Fibroblast of pulmonary artery (primary cell): ENCODE data around the gene AHRR.
"Not testable (repeated sequence)": the region's sequence is repeated elsewhere in the genome, so short reads cannot be mapped to it uniquely, and the experiment has no call there.

Experiments
- DNase-seq: peaks from one replicate; pipeline ENCODE4 v3.0.0-alpha.2; 2010; ENCODE audit warnings: low read depth
- H3K4me3 ChIP-seq: replicated peaks from 2 replicates; pipeline ENCODE4 v1.5.1; 2011; ENCODE audit warnings: low read depth, mild to moderate bottlenecking, control low read depth, low read length, moderate library complexity
- CTCF ChIP-seq: IDR thresholded peaks from 2 replicates; pipeline ENCODE4 v1.5.1; 2011; ENCODE audit warnings: mild to moderate bottlenecking, control low read depth, low read length, inconsistent platforms; ENCODE audit errors: missing control alignments

The AHRR gene

GRCh38 chr5:378301-378891 lies 56.9 kb downstream of the AHRR start:
- H3K4me3 ChIP-seq, result no peak overlapping the region
- TF ChIP-seq CTCF, result no peak
- no peak for DNase-seq

DNA sequence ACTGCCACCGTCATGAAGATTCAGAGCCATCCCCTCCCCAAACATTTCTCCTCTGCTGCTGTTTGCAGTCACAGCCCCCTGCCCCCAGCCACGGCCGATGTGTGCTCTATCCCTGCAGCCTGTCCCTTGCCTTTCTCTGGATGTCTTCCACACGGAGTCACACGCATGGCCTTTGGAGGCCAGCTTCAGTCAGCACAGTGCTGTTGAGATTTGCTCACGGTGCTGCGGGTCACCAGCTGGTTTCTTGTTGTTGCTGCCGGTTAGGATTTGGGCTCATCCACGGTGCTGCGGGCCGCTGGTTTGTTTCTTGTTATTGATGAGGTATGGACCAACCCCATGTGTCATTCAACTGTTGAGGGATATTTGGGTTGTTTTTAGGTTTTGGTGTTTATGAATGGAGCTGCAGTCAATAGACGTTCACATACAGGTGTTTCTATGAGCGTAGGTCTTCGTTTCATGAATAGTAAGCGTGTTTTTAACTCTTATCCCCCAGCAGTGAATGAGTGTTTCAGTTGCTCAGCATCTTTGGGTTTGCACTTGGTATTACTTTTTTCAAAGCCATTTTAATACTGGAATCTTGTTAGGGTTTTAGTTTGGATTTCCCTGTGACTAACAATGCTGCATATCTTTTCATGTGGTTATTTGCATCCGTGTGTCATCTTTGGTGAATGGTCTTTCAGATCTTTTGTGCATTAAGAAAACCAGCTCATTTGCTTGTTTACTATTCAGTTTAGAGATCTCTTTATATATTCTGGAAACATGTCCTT lies 57.6 kb downstream of the AHRR start:
- TF ChIP-seq CTCF, result no peak
- DNase-seq, result no peak
- H3K4me3 ChIP-seq, result no peak overlapping the region

DNA sequence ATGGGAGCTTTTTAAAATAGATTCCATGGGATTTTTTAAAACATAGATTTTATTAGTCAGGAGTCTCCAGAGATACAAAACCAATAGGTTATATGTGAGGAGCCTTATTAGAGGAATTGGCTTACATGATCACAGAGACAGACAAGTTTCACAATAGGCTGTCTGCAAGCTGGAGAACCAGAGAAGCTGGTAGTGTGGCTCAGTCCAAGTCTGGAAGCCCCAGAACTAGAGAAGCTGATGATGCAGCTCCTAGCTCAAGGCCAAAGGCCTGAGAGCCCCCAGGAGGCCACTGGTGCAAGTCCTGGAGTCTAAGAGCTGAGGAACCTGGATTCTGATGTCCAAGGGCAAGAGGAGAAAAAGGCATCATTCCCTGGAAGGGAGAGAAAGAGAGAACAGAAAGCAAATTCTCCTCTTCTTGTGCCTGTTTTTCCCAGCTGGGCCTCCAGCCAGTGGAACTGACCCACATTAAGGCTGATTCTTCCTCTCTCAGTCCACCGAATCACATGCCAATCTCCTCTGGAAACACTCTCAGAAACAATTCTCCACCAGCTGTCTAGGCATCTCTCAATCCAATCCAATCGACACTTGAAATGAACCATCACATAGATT lies 59.3 kb downstream of the AHRR start:
- H3K4me3 ChIP-seq, result no peak overlapping the region
- peak; percentile 45 for DNase-seq
- no peak for TF ChIP-seq CTCF

- TF ChIP-seq CTCF, result no peak
- no peak overlapping the region for H3K4me3 ChIP-seq
- no peak for DNase-seq
These were observed 61.6 kb downstream of the AHRR start for GRCh38 chr5:383066-383465.

DNA sequence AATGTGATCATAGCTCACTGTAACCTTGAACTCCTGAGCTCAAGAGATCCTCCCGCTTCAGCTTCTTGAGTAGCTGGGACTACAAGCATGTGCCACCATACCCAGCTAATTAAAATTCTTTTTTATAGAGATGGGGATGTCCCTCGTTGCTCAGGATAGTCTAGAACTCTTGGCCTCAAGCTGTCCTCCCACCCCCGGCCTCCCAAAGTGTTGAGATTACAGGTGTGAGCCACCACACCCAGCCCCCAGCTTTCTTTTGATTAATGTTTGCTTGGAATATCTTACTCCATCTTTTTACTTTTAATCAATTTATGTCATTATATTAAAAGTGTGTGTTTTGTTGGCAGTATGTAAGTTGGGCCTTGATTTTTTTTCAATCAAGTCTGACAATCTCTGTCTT lies 62.1 kb downstream of the AHRR start:
- no peak for TF ChIP-seq CTCF
- H3K4me3 ChIP-seq, result no peak overlapping the region
- no peak for DNase-seq

GRCh38 chr5:384576-384975 lies 63.1 kb downstream of the AHRR start:
- not testable (repeated sequence) for H3K4me3 ChIP-seq, DNase-seq

GRCh38 chr5:385321-385720 lies 63.8 kb downstream of the AHRR start:
- no peak for DNase-seq
- no peak overlapping the region for H3K4me3 ChIP-seq
- TF ChIP-seq CTCF, result no peak
